K562 (cell line): ENCODE measurements around the gene ZNF69. TPM values are rescaled to one million over a fixed set of nuclear protein-coding genes. Genes with fewer than 3 reads are reported as not detected.

Source experiments
- ATAC-seq: fragments of 200-7000 bp; cut with Tn5 transposase; 3 replicates; pipeline ENCODE4 v1.9.1; 2020; ENCODE audit warnings: moderate library complexity
- BruUV-seq: library from RNA; stranded (reverse); fragments of 400-500 nt; replicated peaks from 2 replicates; lab custom pipeline; 2021; lab: Mats Ljungman, UMichigan
- CTCF ChIA-PET: fragments of 300-600 bp; formaldehyde crosslinking; extraction: SDS; loops from one replicate; lab custom pipeline; 2021; ENCODE audit warnings: low intra/inter-chr PET ratio; lab: Yijun Ruan, JAX
- POLR2A ChIA-PET: fragments of 300-600, 350-650 bp; sonication (Branson Sonifier 250); formaldehyde crosslinking; extraction: SDS; loops from one replicate; lab custom pipeline; 2021; ENCODE audit warnings: antibody characterized with exemption, inconsistent platforms; lab: Yijun Ruan, JAX
- DNase-seq, 4 experiments: peaks; one replicate each; pipeline versions ENCODE4 v3.0.0 to v3.0.0-alpha.2; 2011 to 2018; ENCODE audit warnings: low spot score in 3 of 4, mixed read lengths in 3 of 4; ENCODE audit errors: extremely low read depth in 1 of 4
- FAIRE-seq: peaks from 2 replicates; lab custom pipeline; 2011; peaks lifted over from hg19 to GRCh38; lab: Jason Lieb, UNC
- H2AFZ ChIP-seq: 2 replicates; pipeline ENCODE4 v1.6.0; 2011; ENCODE audit warnings: low read depth, low read length, control low read depth, inconsistent platforms
- H3K27ac ChIP-seq: fragments of 200-600 bp; 3 replicates; pipeline ENCODE4 v1.8.0; 2011; ENCODE audit warnings: low read depth, mild to moderate bottlenecking, control low read depth, inconsistent platforms, low read length, moderate library complexity, mixed read lengths; ENCODE audit errors: extremely low read depth
- H3K27me3 ChIP-seq, 2 experiments: fragments of 300-600 bp in 1 of 2; 2 replicates in 1 of 2; 3 replicates in 1 of 2; pipeline versions ENCODE4 v1.6.0 to v1.8.0; 2011; ENCODE audit warnings: inconsistent platforms in 2 of 2, low read length in 2 of 2, mild to moderate bottlenecking in 1 of 2, mixed read lengths in 1 of 2, moderate library complexity in 1 of 2; ENCODE audit not compliant: control insufficient read depth in 2 of 2, insufficient read depth in 2 of 2
- H3K36me3 ChIP-seq: fragments of 300-600 bp; 3 replicates; pipeline ENCODE4 v1.8.0; 2011; ENCODE audit warnings: mild to moderate bottlenecking, low read length, inconsistent platforms; ENCODE audit not compliant: control insufficient read depth, insufficient read depth
- H3K4me1 ChIP-seq, 2 experiments: fragments of 200-600 bp in 1 of 2; replicated peaks in 1 of 2; 2 replicates in 1 of 2; 3 replicates in 1 of 2; pipeline versions ENCODE4 v1.5.1 to v1.8.0; 2011; ENCODE audit warnings: inconsistent platforms in 2 of 2, low read length in 2 of 2, mild to moderate bottlenecking in 1 of 2, mixed read lengths in 1 of 2, moderate library complexity in 1 of 2; ENCODE audit not compliant: control insufficient read depth in 2 of 2, insufficient read depth in 2 of 2
- H3K4me2 ChIP-seq: 2 replicates; pipeline ENCODE4 v1.6.1; 2011; ENCODE audit warnings: low read length, control low read depth, inconsistent platforms, mixed read lengths; ENCODE audit not compliant: insufficient read depth
- H3K4me3 ChIP-seq: fragments of 200-600 bp; sonication (generic), shearing (Covaris generic); 2 replicates; pipeline ENCODE4 v1.5.1; 2016; ENCODE audit warnings: control low read depth, inconsistent platforms
- H3K79me2 ChIP-seq: fragments of 200-600 bp; 3 replicates; pipeline ENCODE4 v1.8.0; 2011; ENCODE audit warnings: low read length, inconsistent platforms; ENCODE audit not compliant: control insufficient read depth, insufficient read depth
- H3K9ac ChIP-seq, 2 experiments: 2 replicates each; pipeline versions ENCODE4 v1.6.0 to v1.6.1; 2011; ENCODE audit warnings: low read depth in 2 of 2, low read length in 2 of 2, control low read depth in 1 of 2, inconsistent platforms in 1 of 2, mild to moderate bottlenecking in 1 of 2, mixed read lengths in 1 of 2; ENCODE audit not compliant: insufficient read depth in 1 of 2
- H3K9me1 ChIP-seq: one replicate; pipeline ENCODE4 v1.6.0; 2011; ENCODE audit warnings: inconsistent platforms, mild to moderate bottlenecking, low read length, moderate library complexity; ENCODE audit not compliant: control insufficient read depth, insufficient read depth
- H3K9me3 ChIP-seq: replicated peaks from 2 replicates; pipeline ENCODE4 v1.5.1; 2011; ENCODE audit warnings: low read depth, low read length, inconsistent platforms; ENCODE audit not compliant: control insufficient read depth, insufficient read depth
- H4K20me1 ChIP-seq: replicated peaks from 2 replicates; pipeline ENCODE4 v1.6.1; 2011; ENCODE audit warnings: low read length, inconsistent platforms, mixed read lengths; ENCODE audit not compliant: control insufficient read depth, insufficient read depth
- ARNT ChIP-seq, 2 experiments: fragments of 450-650 bp; IDR thresholded peaks; 2 replicates each; pipeline ENCODE4 v1.6.1; 2016; ENCODE audit warnings: mild to moderate bottlenecking in 1 of 2
- BMI1 ChIP-seq: fragments of 150-350 bp; IDR thresholded peaks from 2 replicates; pipeline ENCODE4 v1.6.1; 2014; ENCODE audit warnings: low read length
- E2F3 ChIP-seq: fragments of 250-450 bp; sonication (Bioruptor Pico); IDR thresholded peaks from 2 replicates; pipeline ENCODE4 v1.4.0; 2020; ENCODE audit warnings: mild to moderate bottlenecking
- KLF1 ChIP-seq: fragments of 450-650 bp; IDR thresholded peaks from 2 replicates; pipeline ENCODE4 v1.6.1; 2016; ENCODE audit warnings: missing genetic modification characterization, missing compliant biosample characterization
- L3MBTL2 ChIP-seq: fragments of 450-650 bp; IDR thresholded peaks from 2 replicates; pipeline ENCODE4 v1.6.1; 2016; ENCODE audit warnings: mild to moderate bottlenecking, moderate library complexity
- MTF1 ChIP-seq: fragments of 250-450 bp; sonication (Bioruptor Pico); IDR thresholded peaks from 2 replicates; pipeline ENCODE4 v1.9.0; 2021; ENCODE audit warnings: moderate library complexity, mild to moderate bottlenecking, inconsistent platforms, borderline replicate concordance
- NFYB ChIP-seq: IDR thresholded peaks from 2 replicates; pipeline ENCODE4 v1.6.1; 2011; ENCODE audit warnings: mild to moderate bottlenecking, moderate library complexity; ENCODE audit not compliant: insufficient read length; ENCODE audit errors: extremely low read depth
- NKRF ChIP-seq: fragments of 450-650 bp; IDR thresholded peaks from 2 replicates; pipeline ENCODE4 v1.6.1; 2016; ENCODE audit warnings: borderline replicate concordance
- POLR2AphosphoS5 ChIP-seq: IDR thresholded peaks from 2 replicates; pipeline ENCODE4 v1.6.1; 2011; ENCODE audit warnings: mild to moderate bottlenecking, low read depth, low read length, moderate library complexity; ENCODE audit not compliant: control insufficient read depth, insufficient read depth
- ZBTB7A ChIP-seq: IDR thresholded peaks from 2 replicates; pipeline ENCODE4 v1.6.1; 2011; ENCODE audit warnings: low read depth, mild to moderate bottlenecking, low read length, moderate library complexity, borderline replicate concordance; ENCODE audit not compliant: control insufficient read depth
- ZC3H4 ChIP-seq: sonication (generic); formaldehyde crosslinking; IDR thresholded peaks from 2 replicates; pipeline ENCODE4 v1.9.0; 2021; ENCODE audit warnings: missing genetic modification reagents, borderline replicate concordance
- ZNF431 ChIP-seq: sonication (generic); formaldehyde crosslinking; IDR thresholded peaks from 2 replicates; pipeline ENCODE4 v1.8.0; 2022; ENCODE audit warnings: mild to moderate bottlenecking, missing genetic modification reagents
- ZNF766 ChIP-seq: fragments of 200-800 bp; sonication (Bioruptor generic); conservative IDR thresholded peaks from 2 replicates; pipeline ENCODE4 v1.6.1; 2016; ENCODE audit warnings: missing genetic modification characterization, missing compliant biosample characterization
- WGBS: fragments of 100-300 bp; shearing (Covaris generic); methylation state at CpG from one replicate; pipeline ENCODE4 v1.1.6; 2016; ENCODE audit warnings: low coverage, mixed read lengths; ENCODE audit not compliant: insufficient coverage; ENCODE audit errors: missing lambda C conversion rate; 5-methylcytosine and 5-hydroxymethylcytosine counted together
- in situ Hi-C: fragments of 300-500 bp; cut with MboI; formaldehyde crosslinking; loops from 4 replicates; pipeline ENCODE4 v1.15.0; 2018; ENCODE audit warnings: inconsistent platforms, mixed read lengths
- intact Hi-C: fragments of 100-400 bp; cut with micrococcal nuclease; formaldehyde crosslinking; loops from 2 replicates; pipeline ENCODE4 v1.14.2; 2022
- polyA plus RNA-seq, 8 experiments: library from polyadenylated mRNA; depleted of rRNA in 4 of 8; stranded (reverse) in 5 of 8; unstranded in 3 of 8; fragments of >200 nt; fragmentation: Nextera tagmentation in 2 of 8; fragmentation: Illumina TruSeq in 1 of 8; extraction: Ambion mirVana in 2 of 8; extraction: Trizol in 1 of 8; gene quantifications; 2 replicates each; pipeline versions ENCODE4 v1.2.1 to v1.2.3, GENCODE V29; 2011 to 2014; ENCODE audit warnings: inconsistent platforms in 1 of 8, missing spikeins in 1 of 8
- total RNA-seq, 7 experiments: library from RNA; depleted of rRNA in 6 of 7; stranded (reverse); fragments of >200 nt in 6 of 7; fragmentation: Illumina TruSeq in 2 of 7; extraction: Trizol in 2 of 7; gene quantifications; 2 replicates each; pipeline versions ENCODE4 v1.2.1 to v1.2.3, GENCODE V29; 2011 to 2021; ENCODE audit warnings: low replicate concordance in 1 of 7
- TF ChIP-seq, protein P1 (sequence below): sonication (generic); formaldehyde crosslinking; IDR thresholded peaks from 2 replicates; pipeline ENCODE4 v1.8.1; 2023; ENCODE audit warnings: mild to moderate bottlenecking, missing genetic modification reagents, moderate library complexity
- TF ChIP-seq, protein P2 (sequence below): fragments of 250-450 bp; sonication (Bioruptor Pico); IDR thresholded peaks from 2 replicates; pipeline ENCODE4 v1.4.0; 2020

The ZNF69 gene
- total and polyA plus RNA-seq, 9 of the 15 experiments (the other 6 are each of a cell fraction or from before 2014, with no cell fraction given) = 2.3 to 5.4 (median 3.6) TPM

- intact Hi-C loops = no loop called here
- POLR2A ChIA-PET = no interaction called here
- no peak for FAIRE-seq
These were observed 61.1 kb downstream of the ZNF69 start for GRCh38 chr19:11948646-11949045.

GRCh38 chr19:11949201-11949600 is 61.6 kb downstream of the ZNF69 start:
- peaks cover 65% of the 10 kb centered on the region for H3K9me3 ChIP-seq
- H3K4me3 ChIP-seq = no peak overlapping the region
- H2AFZ ChIP-seq = no peak overlapping the region
- in situ Hi-C loops (no loop called here), intact Hi-C loops (no loop called here)
- H3K4me1 ChIP-seq = no peaks in the 10 kb centered on the region
- H3K36me3 ChIP-seq = peaks cover 61% of the 10 kb centered on the region
- FAIRE-seq (no peak), DNase-seq (no peak), ATAC-seq (no peak)
- POLR2A ChIA-PET = no interaction called here
- WGBS = 99% methylated on average over 4 of the region's 4 CpGs
- BruUV-seq = no TSS peak
- H3K9ac ChIP-seq = no peak overlapping the region
- no peaks in the 10 kb centered on the region for H3K9me1 ChIP-seq
- H3K27ac ChIP-seq = no peak overlapping the region
- H3K4me2 ChIP-seq = no peak overlapping the region
- no peaks in the 10 kb centered on the region for H3K27me3 ChIP-seq
- no peaks in the 10 kb centered on the region for H4K20me1 ChIP-seq
- CTCF ChIA-PET = no interaction called here
- peaks cover 9% of the 10 kb centered on the region; the same call in 2 of the 3 replicates for H3K79me2 ChIP-seq
- TF ChIP-seq E2F3 (CRISPR knock-in tag) = no peak
- no peak for TF ChIP-seq MTF1
- no peak for TF ChIP-seq ZBTB7A
- TF ChIP-seq, protein P1, sequence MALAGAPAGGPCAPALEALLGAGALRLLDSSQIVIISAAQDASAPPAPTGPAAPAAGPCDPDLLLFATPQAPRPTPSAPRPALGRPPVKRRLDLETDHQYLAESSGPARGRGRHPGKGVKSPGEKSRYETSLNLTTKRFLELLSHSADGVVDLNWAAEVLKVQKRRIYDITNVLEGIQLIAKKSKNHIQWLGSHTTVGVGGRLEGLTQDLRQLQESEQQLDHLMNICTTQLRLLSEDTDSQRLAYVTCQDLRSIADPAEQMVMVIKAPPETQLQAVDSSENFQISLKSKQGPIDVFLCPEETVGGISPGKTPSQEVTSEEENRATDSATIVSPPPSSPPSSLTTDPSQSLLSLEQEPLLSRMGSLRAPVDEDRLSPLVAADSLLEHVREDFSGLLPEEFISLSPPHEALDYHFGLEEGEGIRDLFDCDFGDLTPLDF (CRISPR knock-in tag) = no peak
- TF ChIP-seq ARNT (IDR thresholded peaks at IDR 0.05) = peak in 1 of 2 experiments; percentile 56; a peak in 1 of 4 replicates
- TF ChIP-seq ZNF766 (CRISPR knock-in tag) = no peak; the same call in 1 of the 2 replicates
- TF ChIP-seq BMI1 = no peak
- TF ChIP-seq L3MBTL2 = no peak
- no peak for TF ChIP-seq POLR2AphosphoS5
- TF ChIP-seq NKRF = no peak
- TF ChIP-seq, protein P2, sequence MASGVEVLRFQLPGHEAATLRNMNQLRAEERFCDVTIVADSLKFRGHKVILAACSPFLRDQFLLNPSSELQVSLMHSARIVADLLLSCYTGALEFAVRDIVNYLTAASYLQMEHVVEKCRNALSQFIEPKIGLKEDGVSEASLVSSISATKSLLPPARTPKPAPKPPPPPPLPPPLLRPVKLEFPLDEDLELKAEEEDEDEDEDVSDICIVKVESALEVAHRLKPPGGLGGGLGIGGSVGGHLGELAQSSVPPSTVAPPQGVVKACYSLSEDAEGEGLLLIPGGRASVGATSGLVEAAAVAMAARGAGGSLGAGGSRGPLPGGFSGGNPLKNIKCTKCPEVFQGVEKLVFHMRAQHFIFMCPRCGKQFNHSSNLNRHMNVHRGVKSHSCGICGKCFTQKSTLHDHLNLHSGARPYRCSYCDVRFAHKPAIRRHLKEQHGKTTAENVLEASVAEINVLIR = no peak

More at GRCh38 chr19:11948646-11949045, 61.1 kb downstream of the ZNF69 start:
- TF ChIP-seq ZC3H4 (CRISPR knock-in tag) (no peak), ZNF431 (CRISPR knock-in tag) (no peak), KLF1 (tag) (no peak), NFYB (no peak)
- Histone ChIP-seq H3K9me3 (peaks cover 68% of the 10 kb centered on the region), H3K4me1 (no peaks in the 10 kb centered on the region), H3K9me1 (no peaks in the 10 kb centered on the region), H2AFZ (no peak overlapping the region), H3K27ac (no peak overlapping the region), H3K27me3 (no peaks in the 10 kb centered on the region), H3K4me3 (no peak overlapping the region), H4K20me1 (no peaks in the 10 kb centered on the region), H3K36me3 (peaks cover 65% of the 10 kb centered on the region), H3K9ac (no peak overlapping the region), H3K4me2 (no peak overlapping the region), H3K79me2 (peaks cover 13% of the 10 kb centered on the region; the same call in 2 of the 3 replicates)
- TSS peak; percentile 22 for BruUV-seq
- no peak for ATAC-seq
- WGBS = 98% methylated on average over 3 of the region's 3 CpGs
- in situ Hi-C loops = no loop called here
- no peak for DNase-seq
- CTCF ChIA-PET = no interaction called here
